AG09319 (cell line): Measurements from ENCODE around the gene ZNF362.

Source experiments
- DNase-seq: peaks from one replicate; pipeline ENCODE4 v3.0.0-alpha.2; 2010; ENCODE audit warnings: low read depth; ENCODE audit errors: extremely low read depth
- TF ChIP-seq, protein P1 (sequence below): IDR thresholded peaks from 2 replicates; pipeline ENCODE4 v1.5.1; 2011; ENCODE audit warnings: low read depth, mild to moderate bottlenecking, inconsistent platforms, low read length, moderate library complexity

The ZNF362 gene

DNA sequence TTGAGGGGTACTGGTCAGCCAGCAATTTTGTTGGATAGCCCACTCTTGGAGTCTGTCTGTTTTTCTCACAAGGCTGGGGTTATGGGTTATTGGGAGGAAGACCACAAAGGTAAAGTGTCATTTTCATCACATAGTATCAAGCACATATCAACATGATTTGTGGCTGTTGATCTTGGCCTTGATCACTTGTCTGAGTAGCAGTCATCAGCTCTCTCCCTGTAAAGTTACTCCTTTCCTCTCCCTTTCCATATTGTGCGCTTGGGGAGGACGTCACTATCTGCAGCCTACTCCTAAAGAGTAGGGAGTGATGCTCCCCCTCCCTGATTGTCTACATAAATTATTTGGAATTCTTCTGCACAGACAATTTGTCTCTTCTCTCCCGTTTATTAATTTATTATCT, 1.8 kb upstream of the ZNF362 start:
- TF ChIP-seq, protein P1, sequence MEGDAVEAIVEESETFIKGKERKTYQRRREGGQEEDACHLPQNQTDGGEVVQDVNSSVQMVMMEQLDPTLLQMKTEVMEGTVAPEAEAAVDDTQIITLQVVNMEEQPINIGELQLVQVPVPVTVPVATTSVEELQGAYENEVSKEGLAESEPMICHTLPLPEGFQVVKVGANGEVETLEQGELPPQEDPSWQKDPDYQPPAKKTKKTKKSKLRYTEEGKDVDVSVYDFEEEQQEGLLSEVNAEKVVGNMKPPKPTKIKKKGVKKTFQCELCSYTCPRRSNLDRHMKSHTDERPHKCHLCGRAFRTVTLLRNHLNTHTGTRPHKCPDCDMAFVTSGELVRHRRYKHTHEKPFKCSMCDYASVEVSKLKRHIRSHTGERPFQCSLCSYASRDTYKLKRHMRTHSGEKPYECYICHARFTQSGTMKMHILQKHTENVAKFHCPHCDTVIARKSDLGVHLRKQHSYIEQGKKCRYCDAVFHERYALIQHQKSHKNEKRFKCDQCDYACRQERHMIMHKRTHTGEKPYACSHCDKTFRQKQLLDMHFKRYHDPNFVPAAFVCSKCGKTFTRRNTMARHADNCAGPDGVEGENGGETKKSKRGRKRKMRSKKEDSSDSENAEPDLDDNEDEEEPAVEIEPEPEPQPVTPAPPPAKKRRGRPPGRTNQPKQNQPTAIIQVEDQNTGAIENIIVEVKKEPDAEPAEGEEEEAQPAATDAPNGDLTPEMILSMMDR = no peak

DNA sequence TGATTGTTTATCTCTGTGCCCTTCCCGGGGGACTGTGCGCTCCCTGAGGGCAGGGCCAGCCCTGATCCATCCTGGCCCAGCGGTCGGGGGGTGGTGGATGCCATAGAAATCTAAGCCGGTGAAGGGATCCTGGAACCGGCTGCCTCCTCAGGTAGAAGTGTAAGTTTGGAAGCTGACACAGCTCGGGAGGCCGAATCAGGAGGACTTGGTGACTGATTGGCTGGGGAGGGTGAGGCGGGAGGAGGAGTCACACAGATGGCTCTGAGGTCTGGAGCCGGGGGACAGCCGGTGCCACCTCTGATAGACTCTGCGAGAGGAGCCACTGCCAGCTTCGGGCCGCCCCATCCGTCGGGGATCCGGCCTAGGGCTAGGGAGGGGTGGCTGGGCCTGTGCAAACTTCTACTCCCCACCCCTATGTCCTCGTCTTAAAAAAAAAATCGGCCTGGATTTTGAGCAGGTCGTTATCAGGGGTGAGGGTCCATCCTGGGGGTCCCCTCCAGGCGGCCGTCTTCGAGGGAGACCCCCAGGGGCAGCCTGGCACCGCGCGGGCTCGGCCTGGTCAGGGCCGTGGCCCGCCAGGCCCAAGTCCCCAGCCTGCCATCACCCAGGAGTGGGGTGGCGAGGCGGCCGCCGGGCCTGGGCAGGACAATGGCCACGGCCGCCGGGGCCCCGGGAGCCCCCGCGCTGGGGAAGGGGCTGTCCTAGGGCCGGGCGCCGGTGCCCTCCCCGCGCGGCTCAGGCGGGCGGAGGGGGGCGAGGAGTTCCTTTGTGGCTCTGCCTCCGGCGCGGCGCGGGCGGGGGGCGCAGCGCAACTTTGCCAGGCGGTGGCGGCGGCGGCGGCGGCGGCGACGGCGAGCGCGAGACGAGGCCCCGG, 708 bp upstream of the ZNF362 start:
- TF ChIP-seq, protein P1 = no peak
- DNase-seq = no peak

More for the DNA sequence above, 1.8 kb upstream of the ZNF362 start:
- no peak for DNase-seq

DNA sequence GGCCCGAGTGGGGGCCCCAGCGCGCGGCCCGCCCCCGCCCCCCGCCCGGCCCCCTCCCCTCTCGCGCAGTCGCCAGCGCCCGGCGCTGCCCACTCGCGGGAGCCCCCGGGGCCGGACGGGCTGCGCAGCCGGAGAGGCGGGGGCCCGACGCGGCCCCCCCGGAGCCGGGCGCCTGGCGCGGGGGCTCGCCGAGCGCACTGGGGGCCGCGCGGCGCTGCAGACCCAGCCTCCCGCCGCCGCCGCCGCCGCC, 146 bp upstream of the ZNF362 start:
- TF ChIP-seq, protein P1 = no peak

GRCh38 chr1:33257207-33257771, 997 bp downstream of the ZNF362 start:
- TF ChIP-seq, protein P1 = no peak
- DNase-seq = no peak

More for the DNA sequence above, 146 bp upstream of the ZNF362 start:
- no peak for DNase-seq

DNA sequence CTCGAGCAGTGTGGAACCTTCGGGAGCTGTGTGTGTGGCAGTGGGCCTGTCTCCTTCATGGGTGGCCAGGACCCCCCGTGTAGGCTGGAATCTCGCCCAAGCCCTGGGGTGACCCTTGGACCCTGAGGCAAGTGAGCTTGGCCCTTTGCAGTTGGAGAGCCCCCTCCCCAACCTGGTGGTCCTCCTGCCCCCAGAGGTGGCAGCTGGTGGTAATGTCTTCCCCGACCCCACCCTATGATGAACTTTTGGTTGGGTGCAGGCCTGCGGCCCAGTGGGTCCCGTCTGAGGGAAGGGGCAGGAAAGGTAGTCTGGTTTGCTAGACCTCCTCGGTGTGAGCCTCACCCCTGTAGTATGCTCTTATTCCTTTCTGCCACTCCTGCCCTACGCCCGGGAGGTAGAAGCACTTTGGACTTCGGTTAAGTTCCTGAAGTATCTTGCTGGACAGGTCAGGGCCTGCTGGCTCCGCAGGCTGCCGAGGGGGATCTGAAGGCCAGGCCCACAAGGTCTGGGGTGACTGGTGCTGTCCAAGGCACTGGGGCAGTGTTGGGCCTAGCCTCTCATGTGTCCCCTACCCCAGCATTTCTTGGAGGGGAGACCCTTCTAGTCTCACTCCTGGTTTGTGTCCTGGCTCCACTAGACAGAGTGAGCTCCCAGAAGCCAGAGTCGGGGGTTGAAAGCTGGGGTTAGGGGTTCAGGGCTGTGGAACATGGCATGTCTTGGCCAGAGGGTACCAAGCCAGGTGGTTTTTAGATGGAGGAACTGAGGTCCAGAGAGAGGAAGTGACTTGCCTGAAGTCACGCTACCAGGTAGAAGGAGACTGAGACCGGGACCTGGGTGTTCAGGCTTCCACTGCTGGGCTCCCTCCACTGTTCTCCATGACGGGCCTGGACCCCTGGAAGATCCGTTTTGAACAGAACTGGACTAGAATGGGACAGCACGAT, 1.8 kb downstream of the ZNF362 start:
- TF ChIP-seq, protein P1 = no peak
- no peak for DNase-seq

DNA sequence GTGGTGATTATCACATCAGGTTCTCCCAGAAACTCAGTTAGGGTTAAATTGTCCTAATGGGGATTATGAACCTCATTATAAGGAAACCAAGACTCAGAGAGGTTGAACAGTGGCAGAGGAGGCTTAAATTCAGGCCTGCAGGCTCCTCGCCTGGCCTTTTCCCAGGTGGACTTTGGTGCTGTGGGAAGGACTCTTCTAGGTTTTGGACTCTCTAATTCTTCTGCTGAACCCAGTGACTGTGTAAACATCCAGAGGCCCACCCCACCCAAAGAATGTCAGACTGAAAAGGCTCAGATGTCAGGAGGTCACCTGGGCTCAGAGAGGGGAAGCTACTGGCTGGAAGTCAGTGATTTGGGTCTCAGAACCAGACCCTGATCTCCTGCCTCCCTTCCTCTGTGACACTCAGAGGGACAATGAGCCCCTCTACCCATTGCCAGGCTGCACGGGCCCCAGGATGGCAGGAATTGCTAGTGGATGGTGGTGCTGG, 2.5 kb downstream of the ZNF362 start:
- no peak for DNase-seq
- TF ChIP-seq, protein P1 = no peak
